Pancreas (tissue), 10 donors: ENCODE data around the gene NDC1. TPM values are rescaled to one million over a fixed set of nuclear protein-coding genes. Genes with fewer than 3 reads are reported as not detected.

Experiments
- ATAC-seq, 4 donors: fragments of 200-7000 bp; cut with Tn5 transposase; one replicate each; pipeline versions ENCODE4 v1.8.0 to v1.9.1; 2020; ENCODE audit warnings: mild to moderate bottlenecking in 4 of 4, moderate library complexity in 4 of 4
- DNase-seq, 6 donors: peaks; one replicate each; pipeline ENCODE4 v3.0.0-alpha.2; 2020
- FAIRE-seq: peaks from 2 replicates; lab custom pipeline; 2012; peaks lifted over from hg19 to GRCh38; lab: Jason Lieb, UNC
- H3K27ac ChIP-seq, 4 donors: fragments of 200-600 bp; sonication (generic); 1 replicate in 3 of 4; 2 replicates in 1 of 4; pipeline versions ENCODE4 v1.5.0 to v1.8.0; 2020
- H3K27me3 ChIP-seq, 4 donors: fragments of 200-600 bp; one replicate each; pipeline ENCODE4 v1.8.0; 2021
- H3K36me3 ChIP-seq, 3 donors: fragments of 200-600 bp; sonication (generic) in 1 of 3; one replicate each; pipeline versions ENCODE4 v1.5.0 to v1.8.0; 2020 to 2021
- H3K4me1 ChIP-seq, 3 donors: fragments of 200-600 bp; one replicate each; pipeline ENCODE4 v1.8.0; 2021
- H3K4me3 ChIP-seq, 4 donors: fragments of 200-600 bp; sonication (generic) in 2 of 4; one replicate each; pipeline versions ENCODE4 v1.5.0 to v1.8.0; 2020 to 2021
- H3K9me3 ChIP-seq, 4 donors: fragments of 200-600 bp; one replicate each; pipeline ENCODE4 v1.8.0; 2021
- WGBS, 2 donors: extraction: QIAGEN DNeasy Blood & Tissue Kit; methylation state at CpG; one replicate each; pipeline ENCODE4 v1.1.7; 2013; 5-methylcytosine and 5-hydroxymethylcytosine counted together
- intact Hi-C, 3 donors: fragments of 100-400 bp; cut with DNase I; formaldehyde crosslinking; loops; one replicate each; pipeline versions ENCODE4 v1.11.1 to v1.14.2; 2022
- polyA plus RNA-seq, 2 donors: library from polyadenylated mRNA; stranded (reverse); fragments of 200-250 nt; gene quantifications; one replicate each; pipeline ENCODE4 v1.2.3, GENCODE V29; 2013
- total RNA-seq, 6 donors: library from RNA; stranded (reverse); fragmentation: NEBNext Ultra II Directional in 4 of 6; extraction: Animal tissue kit (Norgen Biotek cat#: 25700) in 4 of 6; gene quantifications; one replicate each; pipeline versions ENCODE4 v1.2.1 to v1.2.4, GENCODE V29; 2021 to 2023
- TF ChIP-seq, protein P1 (sequence below), 4 donors: fragments of 200-600 bp; sonication (generic) in 3 of 4; IDR thresholded peaks; one replicate each; pipeline versions ENCODE4 v1.5.0 to v1.8.0; 2021; ENCODE audit warnings: antibody characterized with exemption in 4 of 4
- donor health status: healthy with polysubstance abuse.
- donor health status: DM: no; HTN: no; CAD: no; lungs with moderate emphysema.
- donor health status: DM: no; HTN: no; CAD: no.
- donor health status: control.
- donor health status: control.
- donor health status: Bipolar disorder and iron deficiency.
- donor health status: DM: yes; HTN: yes; CAD: no.
- donor health status: DM: no; HTN: no; CAD: no.
- donor health status: DM: no; HTN: no; CAD: no.
- donor health status: DM: yes; HTN: yes; CAD: no.

The NDC1 gene
- total and polyA plus RNA-seq, 8 donors = 1.6 to 7.4 (median 4.7) TPM

DNA sequence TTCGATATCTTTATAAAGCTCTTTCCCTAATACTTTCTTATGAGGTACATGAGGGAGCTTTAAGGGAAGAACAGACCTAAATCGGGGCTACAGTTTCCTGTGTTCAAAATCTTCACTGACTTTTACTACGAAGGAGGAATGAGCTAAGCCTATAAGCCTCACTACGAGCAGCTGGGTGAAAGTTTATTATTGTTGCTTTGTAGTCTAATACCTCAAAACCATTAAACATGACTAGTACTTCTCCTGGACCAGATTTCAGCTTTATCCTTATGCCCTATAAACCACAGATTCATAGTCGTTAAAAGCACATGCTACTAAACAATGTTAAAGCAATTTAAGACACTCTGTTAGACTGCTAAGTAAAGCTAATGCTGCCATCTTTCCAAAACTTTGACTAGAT is 30.2 kb downstream of the NDC1 start:
- 88 to 93% methylated on average over 5 of the region's 5 CpGs for WGBS, 2 donors
- no peak for ATAC-seq
- no peaks in the 10 kb centered on the region for H3K9me3 ChIP-seq
- DNase-seq = no peak
- TF ChIP-seq, protein P1, sequence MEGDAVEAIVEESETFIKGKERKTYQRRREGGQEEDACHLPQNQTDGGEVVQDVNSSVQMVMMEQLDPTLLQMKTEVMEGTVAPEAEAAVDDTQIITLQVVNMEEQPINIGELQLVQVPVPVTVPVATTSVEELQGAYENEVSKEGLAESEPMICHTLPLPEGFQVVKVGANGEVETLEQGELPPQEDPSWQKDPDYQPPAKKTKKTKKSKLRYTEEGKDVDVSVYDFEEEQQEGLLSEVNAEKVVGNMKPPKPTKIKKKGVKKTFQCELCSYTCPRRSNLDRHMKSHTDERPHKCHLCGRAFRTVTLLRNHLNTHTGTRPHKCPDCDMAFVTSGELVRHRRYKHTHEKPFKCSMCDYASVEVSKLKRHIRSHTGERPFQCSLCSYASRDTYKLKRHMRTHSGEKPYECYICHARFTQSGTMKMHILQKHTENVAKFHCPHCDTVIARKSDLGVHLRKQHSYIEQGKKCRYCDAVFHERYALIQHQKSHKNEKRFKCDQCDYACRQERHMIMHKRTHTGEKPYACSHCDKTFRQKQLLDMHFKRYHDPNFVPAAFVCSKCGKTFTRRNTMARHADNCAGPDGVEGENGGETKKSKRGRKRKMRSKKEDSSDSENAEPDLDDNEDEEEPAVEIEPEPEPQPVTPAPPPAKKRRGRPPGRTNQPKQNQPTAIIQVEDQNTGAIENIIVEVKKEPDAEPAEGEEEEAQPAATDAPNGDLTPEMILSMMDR (IDR thresholded peaks at IDR 0.05) = no peak
- no peak overlapping the region for H3K4me3 ChIP-seq
- intact Hi-C loops = no loop called here
- no peaks in the 10 kb centered on the region for H3K27me3 ChIP-seq
- H3K4me1 ChIP-seq = no peaks in the 10 kb centered on the region
- FAIRE-seq = no peak
- peaks cover 0 to 9% (median 0%) of the 10 kb centered on the region in 3 donors for H3K36me3 ChIP-seq
- H3K27ac ChIP-seq = no peak overlapping the region

DNA sequence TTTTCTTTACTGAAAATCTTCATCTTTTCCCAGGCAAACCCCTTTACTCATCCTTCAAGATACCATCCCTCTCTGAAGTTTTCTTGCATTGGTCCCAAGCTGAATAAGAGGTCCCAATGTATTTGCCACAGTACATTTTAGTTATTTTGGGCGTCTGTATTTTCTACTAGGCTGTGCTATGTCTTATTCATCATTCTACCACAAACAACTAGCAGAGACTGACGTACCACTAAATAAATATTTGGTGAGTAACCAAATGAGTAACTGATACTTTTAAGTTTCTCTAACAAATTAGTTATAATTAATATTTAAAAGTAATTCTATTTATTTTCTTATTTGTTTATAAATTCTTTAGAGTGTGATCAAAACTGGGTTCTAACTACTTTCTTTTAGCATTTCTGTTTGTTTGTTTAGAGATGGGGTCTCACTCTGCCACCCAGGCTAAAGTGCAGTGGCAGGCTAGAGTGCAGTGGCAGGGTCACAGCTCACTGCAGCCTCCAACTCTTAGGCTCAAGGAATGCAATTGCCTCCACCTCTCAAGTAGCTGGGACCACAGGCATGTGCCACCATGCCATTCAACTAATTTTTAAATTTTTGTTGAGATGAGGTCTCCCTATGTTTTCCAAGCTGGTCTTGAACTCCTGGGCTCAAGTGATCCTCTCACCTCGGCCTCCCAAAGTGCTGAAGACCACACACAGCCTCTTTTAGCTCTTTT is 33.1 kb downstream of the NDC1 start:
- ATAC-seq = no peak
- intact Hi-C loops = no loop called here
- FAIRE-seq = no peak
- H3K4me1 ChIP-seq = no peaks in the 10 kb centered on the region
- WGBS, 2 donors = 89 to 90% methylated on average over 3 of the region's 3 CpGs
- no peak for DNase-seq
- no peaks in the 10 kb centered on the region for H3K27me3 ChIP-seq
- H3K4me3 ChIP-seq = no peak overlapping the region
- H3K36me3 ChIP-seq = peaks cover 0 to 13% (median 0%) of the 10 kb centered on the region in 3 donors
- no peak overlapping the region for H3K27ac ChIP-seq
- TF ChIP-seq, protein P1 (IDR thresholded peaks at IDR 0.05) = no peak
- H3K9me3 ChIP-seq = no peaks in the 10 kb centered on the region

DNA sequence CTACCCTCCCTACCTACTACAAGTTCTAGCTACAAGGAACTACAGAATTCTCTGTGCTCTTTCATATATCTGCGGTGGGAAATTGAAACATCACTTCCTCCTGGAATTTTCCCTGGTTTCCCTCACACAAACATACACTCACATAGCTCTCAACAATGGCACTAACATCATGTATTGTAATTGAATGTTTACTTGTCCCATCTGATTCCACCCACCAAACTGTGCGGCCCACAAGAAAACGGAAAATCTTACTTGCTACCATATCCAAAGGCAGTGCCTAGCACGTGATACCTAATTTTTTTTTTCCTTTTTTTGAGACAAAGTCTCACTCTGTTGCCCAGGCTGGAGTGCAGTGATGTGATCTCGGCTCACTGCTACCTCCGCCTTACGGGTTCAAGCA is 33.9 kb downstream of the NDC1 start:
- no peak for FAIRE-seq

DNA sequence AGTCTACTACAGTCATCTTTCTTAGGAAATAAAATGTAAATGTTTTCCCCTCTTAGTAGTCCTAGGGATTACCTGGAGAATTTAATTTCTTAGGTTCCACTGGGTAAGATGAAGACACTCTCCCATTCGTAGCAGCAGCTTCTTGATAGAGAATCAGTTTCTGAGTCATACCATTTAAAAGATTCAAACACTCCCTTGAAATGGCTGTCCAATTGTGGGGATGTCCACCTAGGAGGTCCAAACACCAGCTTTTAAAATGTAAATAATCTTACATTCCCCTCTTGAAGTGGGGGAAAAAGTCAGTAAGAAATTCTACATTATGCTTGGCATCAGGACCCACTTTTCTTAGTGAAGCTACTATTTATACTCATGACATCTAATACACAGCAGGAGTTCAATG is 37.5 kb downstream of the NDC1 start:
- intact Hi-C loops = no loop called here
- FAIRE-seq = no peak

More for the DNA sequence above, 33.9 kb downstream of the NDC1 start:
- Histone ChIP-seq H3K4me1 (no peaks in the 10 kb centered on the region), H3K4me3 (no peak overlapping the region), H3K27ac (no peak overlapping the region), H3K36me3 (peaks cover 0 to 13% (median 0%) of the 10 kb centered on the region in 3 donors), H3K9me3 (no peaks in the 10 kb centered on the region), H3K27me3 (no peaks in the 10 kb centered on the region)
- DNase-seq (no peak), ATAC-seq (no peak)
- intact Hi-C loops = no loop called here
- 96 to 98% methylated on average over 7 of the region's 7 CpGs for WGBS, 2 donors
- TF ChIP-seq, protein P1 (IDR thresholded peaks at IDR 0.05) = no peak

More for the DNA sequence above, 37.5 kb downstream of the NDC1 start:
- H3K36me3 ChIP-seq = peaks cover 0 to 13% (median 0%) of the 10 kb centered on the region in 3 donors
- no peaks in the 10 kb centered on the region for H3K27me3 ChIP-seq
- no peak overlapping the region for H3K27ac ChIP-seq
- TF ChIP-seq, protein P1 (IDR thresholded peaks at IDR 0.05) = no peak
- WGBS, 2 donors = 93 to 100% methylated on average over 1 of the region's 1 CpG
- no peak for ATAC-seq
- no peak overlapping the region for H3K4me3 ChIP-seq
- H3K4me1 ChIP-seq = no peaks in the 10 kb centered on the region
- no peaks in the 10 kb centered on the region for H3K9me3 ChIP-seq
- DNase-seq = no peak
